Femur (tissue), 1 donor: ENCODE data around the gene ITPKB.

ENCODE experiments used
- DNase-seq: peaks from one replicate; pipeline ENCODE4 v3.0.0-alpha.2; 2017

The ITPKB gene

DNA sequence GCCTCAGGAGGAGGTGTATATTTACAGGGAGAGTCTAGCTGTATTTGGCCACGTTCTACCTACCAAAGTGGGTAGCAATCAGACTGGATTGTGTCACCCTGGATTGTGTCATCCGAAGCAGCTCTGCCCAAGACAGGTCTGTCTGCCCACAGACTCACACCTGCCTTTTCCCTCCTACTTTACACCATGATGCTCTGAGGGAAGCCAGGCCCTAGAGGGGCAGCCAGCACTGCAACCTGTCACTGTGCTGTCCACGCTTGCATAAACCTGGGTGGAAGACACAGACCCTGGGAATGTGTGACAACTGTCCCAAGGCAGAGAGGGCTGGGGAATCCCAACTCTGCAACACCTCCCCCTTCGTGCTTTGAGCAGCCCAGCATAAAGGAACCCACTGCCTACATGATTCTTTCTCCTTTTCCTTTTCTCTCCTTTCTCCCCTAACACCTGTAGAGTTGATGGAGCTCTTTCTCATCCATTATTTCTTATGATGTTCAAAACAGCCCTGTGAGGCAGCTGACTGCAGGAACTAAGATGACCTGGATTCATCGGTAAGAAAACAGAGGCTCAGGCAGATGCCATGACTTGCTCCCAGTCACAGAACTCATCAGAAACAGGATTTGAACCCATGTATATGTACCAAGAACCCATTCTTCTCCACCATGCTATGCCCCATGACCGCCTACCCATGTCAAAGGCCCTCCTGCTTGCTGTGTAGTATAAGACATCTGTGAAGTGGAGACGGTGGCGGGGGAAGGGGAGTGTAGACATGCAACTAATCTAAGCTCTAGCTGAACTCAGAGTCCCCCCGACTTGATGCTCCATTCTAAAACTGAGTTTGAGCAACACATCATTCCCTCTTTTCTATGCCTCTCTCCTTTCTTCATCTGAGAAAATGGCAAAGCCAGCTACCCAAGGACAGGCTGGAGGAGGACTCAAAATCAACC, 55.9 kb downstream of the ITPKB start:
- DNase-seq, result no peak

DNA sequence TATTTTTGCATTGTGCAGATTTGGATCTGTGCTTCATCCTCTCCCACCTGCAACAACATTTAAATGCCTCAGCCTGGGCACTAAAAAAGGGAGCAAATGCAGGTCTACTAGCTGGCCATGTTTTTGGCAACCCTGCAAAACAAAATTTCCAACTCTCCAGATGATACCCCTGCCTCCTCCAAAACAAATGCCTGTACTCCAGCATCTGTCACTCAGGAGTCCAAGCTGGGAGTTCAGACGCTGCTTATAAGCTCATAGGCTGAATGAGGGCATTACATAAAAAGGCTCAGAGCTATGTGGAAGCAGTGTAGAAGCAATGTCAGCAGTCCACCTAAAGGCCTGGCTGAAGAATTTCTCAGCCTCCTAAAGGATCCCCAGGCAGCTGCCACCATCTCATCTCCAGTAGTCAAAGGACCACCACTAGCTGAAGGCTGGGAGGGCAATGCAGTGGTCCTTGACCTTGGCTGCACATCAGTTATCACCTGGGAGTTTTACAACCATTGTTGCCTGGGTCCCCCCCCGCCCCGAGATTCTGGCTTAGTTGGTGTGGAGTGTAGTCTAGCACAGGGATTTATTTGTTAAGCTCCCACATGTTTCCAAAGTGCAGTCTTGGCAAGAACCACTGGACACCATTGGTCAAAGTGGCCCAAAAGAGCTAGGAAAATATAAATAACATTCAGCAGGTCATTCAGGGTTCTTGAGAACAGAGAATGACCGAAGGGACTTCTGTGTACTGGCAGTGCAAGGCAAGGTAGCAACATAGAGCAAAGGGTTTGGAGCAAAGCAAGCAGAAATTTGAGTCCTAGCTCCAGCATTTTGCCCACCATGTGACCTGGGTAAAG, 57.2 kb downstream of the ITPKB start:
- no peak for DNase-seq

DNA sequence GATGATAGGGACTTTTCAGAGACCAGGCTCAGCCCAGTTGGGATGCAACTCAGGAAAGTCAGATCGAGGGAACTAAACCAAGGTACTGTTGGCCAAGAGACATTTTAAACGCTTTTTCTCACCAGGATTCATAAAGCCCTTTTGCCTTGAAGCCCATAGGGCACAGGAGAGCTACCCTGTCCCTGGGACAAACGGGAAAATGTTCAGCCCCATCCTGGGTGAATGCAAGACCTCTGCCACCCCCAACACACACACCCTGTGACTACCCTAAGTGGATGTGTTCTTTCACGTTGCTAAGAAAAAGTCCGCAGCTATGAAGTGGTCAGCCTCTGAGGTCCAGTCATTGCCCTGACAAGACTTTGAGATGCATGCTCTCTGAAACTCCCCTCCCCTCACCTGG, 58.4 kb downstream of the ITPKB start:
- no peak for DNase-seq

DNA sequence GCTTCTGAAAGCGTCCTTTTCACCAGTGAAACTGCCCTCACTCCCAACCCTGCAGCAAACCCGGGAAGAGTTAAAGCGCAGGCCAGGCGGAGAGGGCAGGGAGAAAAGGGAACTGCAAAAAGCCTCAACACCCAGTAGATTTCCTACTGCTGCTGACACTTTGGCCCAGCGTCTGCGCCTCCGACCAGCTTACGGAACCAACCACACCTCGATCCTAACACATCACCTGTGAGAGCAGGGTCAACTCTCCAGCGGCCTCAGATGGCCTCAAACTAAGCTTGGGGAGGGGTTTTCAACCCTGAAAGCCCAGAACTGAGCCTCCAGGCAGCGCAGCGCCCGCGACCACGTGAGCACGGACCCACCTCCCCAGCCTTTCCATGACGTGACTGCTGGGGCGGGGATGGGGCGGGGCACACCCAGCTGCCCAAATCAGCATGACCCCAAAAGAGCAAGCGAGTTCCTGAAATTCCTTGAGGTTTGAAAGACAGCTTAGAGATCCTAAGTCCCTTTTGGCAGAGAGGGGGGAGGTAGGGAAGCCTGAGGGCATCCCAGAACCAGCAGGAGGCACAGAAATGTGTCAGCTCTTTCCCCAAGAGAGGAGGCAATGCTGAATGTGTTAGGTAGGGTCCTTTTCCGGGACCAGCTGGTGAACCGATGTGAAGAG, 59.1 kb downstream of the ITPKB start:
- DNase-seq, result peak; percentile 95

DNA sequence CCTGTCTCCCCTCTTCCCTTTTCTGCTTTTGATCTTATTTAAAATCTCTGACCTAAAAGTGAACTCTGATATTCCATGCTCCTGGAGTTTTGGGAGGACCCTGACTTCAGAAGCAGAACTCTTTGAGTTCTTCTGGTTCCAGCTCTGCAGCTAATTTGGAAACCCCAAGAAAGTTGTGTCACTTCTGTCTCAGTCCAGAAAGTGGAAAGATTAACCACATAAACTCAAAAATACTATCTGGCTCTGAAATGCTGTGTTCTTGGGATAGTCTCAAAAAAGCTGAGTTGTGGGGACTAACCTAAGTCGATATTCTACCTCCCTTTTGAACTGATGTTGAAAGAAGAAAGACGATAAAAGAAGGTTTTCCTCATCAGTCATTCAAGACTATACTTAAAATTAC, 59.8 kb downstream of the ITPKB start:
- DNase-seq, result no peak

DNA sequence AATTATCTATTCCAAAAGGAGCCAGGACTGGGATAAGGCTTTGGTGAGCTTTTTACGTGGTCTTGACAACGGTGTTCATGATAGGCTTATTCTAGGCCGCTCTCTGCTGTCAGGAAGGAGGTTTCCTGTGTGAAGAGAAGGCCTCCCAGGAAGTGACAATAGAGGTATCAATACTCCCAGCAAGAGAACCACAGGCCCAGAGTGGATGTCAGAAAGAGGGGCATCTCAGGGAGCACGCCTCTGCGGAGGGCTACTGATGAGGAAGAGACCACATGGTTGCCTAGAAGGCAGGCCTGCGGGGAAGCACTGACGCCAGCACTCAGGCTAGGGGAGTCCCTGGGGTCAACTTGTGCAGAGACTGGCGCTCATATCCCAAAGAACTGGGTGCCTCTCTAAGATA, 60.4 kb downstream of the ITPKB start:
- no peak for DNase-seq

DNA sequence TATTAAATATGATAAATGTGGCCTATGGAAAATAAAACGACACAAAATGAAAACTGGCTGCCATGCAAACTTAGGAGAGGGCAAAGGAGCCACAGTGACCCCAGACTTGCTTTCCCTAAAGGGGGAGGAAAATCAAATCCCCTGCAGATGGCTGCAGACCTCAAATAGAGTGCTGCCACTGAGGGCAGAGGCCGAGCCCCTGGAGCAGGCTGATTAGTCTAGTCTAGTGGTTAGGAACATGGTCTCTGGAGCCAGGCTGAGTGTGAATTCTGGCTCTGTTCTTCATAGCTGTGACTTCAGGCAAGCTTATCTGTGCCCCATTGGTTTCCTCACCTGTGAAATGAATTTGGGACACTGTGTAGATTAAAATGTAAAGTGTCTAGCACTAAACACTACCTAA, 60.8 kb downstream of the ITPKB start:
- DNase-seq, result no peak

DNA sequence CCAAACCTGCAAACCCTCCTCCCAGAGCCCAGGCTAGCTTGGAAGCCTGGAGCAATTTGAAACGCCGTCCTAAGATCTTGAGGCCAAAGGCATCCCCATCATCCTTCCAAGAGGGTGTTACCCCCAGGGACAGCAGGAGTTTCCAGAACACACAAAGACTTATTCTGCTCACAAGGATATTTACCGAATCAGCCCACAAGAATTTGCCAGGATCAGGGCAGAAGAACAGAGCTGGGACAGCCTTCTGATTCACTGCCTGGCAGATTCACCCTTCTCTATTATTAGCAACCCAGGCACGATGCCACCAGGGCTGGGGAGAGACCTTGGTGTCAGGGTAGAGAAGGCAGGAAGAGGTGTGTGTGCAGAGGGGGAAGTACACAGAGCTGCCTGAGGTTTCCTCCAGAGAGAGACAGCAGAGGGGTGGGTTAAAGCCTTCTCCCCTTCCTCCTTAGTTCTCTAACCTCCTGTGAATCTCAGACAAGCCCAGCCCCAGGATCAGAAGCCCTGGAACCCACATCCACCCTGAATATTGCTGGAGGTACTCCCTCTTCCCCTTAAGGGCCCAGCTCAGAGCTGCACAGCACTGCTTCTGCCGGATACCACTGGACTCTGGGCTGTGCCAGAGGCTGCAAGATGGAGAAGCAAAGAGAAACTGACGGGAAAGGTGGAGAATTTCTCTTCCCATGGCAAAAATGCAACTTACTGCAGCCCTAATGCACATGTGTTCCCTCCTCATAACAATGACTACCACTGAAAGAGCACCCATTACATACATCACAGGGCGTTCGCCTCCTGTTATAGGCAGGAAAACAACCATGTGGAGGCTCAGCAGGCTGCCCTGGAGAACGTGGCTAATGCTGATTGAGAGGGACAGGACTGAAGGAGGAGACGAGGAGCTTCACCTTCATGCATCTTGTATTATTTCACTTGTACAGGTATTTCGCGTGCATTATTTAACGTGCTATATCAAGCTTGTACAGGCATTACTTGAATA, 61.8 kb downstream of the ITPKB start:
- peak; percentile 87 for DNase-seq

DNA sequence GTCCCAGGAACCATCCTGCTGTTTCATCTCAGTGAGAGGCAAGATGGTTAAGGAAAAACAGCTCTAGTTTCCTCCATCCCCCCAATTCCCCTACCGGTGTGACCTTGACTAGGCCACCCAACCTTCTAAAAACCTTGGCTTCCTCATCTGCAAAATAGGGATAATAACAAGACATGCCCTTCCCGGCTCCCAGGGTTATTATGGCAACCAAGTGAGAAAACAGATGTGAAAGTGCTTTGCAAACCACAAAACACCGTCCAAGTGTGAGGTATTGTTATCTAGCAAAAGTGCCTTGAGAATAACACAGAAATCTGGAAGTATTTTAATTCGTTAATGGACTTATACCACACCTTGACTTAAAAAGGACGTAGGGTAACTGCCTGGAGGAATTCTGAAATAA, 62.7 kb downstream of the ITPKB start:
- no peak for DNase-seq

DNA sequence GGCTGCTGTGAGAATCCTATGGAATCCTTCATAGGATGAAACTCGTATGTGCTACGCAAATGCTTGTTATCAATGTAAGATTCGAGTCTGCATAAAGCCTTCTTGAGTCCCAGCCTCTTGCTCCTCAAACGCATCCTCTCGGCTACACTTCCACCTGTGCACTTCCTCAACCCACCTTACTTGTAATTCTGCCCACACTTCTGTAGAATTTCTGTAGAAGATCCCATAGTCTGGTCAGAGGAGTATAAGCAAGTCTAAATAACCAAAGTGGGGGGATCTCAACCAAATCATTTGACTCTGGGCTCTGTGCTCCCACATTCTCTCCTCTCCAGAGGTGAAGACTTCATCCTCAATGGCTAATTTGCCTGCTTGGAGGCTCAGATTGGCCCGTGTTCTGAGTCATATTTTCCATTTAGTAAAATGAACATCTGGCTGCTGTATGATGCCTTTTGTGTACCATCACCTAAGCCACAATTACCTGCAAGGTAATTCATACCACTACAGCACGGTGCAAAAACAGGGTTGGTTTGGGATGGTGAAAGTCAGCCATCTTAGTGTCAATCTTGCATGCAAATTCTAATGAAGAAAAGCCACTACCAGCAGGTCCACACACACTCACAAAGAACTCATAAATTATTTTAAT, 63.2 kb downstream of the ITPKB start:
- no peak for DNase-seq

DNA sequence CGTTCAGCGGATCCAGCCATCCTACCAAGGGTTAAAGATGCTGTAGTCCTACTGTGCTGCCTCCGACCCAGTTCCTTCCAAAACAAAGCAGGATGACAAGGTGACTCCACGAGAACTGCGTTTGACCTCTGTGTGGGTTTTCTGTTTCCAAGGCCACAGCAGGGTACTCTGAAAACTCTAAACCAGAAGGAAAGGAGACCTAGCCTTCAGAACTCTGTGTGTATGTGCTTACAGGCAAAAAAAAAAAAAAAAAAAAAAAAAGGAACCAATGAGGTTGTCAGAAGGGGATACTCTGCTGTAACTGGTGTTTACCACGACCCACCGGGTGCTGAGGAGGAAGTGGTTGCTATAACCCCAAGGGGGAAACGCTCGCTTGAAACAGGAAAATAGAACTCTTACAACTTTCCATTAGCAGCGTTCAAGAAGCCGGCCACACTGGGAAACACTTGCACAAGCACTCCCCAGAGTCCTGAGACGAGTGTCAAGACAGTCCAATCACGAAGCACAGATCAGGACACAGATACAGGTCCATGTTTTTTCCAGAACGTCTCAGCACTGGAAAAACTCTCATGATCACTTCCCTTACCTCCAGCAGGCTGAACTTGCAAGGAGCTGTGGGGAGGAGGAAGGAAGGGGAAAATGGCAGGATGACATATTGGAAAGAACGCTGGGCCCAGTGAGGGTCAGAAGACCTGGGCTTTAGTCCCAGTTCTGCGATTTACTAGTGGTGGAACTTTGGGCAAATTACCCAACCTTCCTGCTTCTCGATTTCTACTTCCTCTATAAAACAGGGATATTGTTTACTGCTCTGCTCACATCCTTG, 64.0 kb downstream of the ITPKB start:
- peak; percentile 81 for DNase-seq

DNA sequence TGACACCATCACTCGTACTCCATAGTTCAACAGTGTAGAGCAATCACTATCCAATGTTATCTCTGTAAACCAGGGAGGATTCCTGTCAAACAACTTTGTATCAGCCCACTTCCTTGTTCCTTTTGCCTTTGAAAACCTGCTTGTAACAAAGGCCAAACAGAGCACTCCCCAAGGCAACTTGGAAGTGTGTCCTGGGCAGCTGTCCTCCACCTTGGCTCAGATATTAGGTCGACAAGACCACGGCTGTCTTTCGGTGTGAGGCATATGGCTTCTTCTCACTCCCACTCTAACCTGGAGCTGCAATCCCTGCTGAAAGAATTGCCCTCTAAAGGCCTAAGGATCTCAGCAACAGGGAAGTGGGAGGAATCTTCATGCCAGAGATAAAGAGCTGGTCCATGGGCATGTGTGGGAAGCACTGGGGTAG, 66.7 kb downstream of the ITPKB start:
- no peak for DNase-seq

DNA sequence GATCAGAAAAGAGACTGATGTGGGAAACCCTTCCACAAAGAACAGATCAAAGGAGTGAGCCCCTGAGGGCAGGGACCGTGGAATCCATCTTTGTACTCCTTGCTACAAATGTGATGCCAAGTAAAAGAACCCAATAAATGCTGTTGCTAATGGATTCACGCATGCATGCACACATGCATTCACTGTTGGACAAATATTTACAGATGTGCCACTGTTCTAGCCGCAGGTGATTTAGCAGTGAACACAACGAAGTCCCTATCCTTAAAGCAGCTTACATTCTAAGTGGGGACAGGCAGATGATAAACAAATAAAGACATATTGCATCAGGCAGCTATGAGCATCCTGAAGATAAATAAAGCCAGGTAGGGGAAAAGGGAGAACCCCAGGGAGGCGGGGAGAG, 67.8 kb downstream of the ITPKB start:
- DNase-seq, result no peak

DNA sequence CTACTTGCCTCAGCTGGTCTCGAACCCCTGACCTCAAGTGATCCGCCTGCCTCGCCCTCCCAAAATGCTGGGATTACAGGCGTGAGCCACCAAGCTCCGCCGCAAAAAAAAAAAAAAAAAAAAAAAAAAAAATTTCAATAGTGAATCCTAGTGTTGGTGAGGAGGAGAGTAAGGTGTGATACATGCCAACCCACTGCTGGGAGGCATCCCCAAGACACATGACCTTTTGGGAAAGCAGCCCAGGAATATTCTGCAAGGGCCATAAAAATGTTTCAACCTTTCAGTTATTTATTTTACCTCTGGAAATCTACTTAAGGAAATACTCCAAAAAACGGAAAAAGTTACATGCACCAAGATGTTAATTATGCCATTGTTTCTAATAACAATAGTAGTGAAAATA, 69.0 kb downstream of the ITPKB start:
- no peak for DNase-seq

DNA sequence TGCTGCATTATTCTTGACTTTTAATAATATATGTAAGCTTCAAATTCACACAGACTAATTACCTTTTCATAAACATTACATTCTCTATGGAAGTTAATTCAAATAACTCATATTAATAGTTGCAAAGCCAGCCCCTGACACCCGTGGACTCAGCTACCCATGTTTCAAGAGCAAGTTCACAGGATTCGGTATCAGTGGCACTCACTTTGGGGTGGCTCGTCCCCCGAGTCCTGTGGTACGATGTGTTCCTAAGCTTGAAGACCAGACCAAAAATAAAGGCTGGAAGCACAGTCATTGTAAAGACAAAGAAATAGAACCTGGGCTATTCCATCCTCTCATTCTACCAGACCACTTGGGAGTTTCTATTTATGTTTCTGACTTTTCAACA, 70.9 kb downstream of the ITPKB start:
- DNase-seq, result no peak

DNA sequence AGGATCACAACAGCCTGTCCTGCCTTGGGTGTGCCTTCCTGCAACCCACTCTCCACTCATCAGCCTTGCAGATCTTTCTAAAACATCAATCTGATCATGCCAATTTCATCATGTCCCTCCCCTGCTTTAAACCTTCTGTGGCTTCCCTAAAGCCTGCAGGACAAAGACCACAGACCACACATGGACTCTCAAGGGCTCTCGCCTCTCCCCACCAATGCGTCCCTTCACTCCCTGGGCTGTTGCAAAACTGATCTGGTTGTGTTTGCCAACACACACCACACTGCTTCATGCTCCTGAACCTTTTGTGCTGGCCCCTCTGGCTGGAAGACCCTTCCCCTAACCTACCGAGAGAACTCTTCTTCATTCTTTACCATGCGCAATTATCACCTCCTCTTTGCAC, 72.4 kb downstream of the ITPKB start:
- no peak for DNase-seq

DNA sequence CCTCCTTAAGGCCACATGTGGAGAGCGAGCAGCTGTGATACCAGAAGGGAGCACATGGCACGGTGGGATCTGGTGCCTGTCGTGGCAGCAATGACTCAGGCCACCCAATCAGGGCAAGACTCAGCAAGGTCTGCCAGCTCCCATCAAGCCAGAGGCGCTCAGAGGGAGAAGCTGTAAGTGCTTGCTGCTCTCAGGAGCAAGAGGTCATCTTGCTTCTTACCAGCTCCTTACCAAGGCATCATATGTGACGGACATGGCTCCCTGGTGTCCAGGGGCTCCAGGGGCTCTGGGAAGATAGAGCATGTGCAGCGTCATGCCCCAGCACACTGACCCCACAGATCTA, 72.9 kb downstream of the ITPKB start:
- DNase-seq, result no peak

DNA sequence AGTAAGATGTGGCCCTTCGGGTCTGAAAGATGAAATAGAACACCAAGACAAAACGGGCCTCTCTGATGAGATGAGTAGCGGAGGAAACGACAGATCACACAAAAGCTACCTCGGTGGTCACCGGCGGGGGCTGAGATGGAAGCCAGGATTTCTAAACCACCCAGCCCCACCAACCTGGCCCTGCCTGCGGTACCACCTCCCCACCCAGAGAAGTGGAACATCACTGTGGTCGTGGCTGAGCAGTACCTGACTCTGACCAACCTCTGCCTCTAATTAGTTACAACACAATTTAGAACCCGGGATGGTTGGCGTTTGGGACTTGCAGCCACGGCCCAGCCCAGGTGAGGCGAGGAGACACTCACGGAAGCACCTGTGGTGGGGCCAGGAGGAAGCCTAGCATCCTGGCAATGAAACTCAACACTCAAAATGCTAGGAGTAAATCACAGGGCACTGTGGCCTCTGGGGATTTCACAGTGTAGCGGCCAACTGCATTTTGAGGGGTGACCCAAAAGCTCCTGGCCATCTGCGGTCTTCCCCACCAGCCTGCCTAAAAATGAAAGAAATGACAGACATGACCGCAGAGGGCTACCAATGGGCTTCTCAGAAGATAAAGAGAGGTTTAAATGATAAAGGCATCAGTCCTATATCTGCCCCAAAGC, 73.4 kb downstream of the ITPKB start:
- DNase-seq, result no peak

DNA sequence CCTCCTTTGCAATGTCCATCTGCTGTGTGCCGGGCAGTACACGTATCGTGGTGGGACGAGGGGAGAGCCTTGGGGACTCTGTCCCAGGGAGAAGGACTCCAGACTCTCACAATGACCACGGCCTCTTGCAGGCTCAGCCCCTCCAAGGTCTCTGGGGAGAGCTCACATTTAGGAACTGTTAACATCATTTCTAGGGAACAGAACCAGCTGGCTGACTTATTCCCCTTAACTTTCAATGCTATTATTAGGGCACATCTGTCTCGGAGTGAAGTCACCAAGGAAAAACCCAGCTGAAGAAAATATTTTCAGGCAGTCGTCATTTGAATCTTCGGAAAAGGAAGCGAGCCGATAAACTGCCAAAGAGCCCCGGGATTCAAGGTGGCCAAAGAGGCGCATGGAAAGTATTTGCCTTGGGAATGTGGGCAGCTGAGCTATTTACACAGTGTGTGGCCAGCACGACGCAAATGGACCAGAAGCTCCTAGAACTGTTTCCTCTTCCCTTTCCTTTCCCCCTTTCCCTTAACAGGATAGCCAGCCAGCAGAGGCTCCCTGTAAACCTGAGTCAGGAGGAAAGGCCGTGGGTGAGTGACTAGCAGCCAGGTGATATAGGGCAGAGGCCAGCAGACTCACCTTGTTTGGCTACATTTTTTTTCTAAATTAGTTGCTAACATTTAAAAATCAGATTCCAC, 74.5 kb downstream of the ITPKB start:
- DNase-seq, result peak; percentile 91

DNA sequence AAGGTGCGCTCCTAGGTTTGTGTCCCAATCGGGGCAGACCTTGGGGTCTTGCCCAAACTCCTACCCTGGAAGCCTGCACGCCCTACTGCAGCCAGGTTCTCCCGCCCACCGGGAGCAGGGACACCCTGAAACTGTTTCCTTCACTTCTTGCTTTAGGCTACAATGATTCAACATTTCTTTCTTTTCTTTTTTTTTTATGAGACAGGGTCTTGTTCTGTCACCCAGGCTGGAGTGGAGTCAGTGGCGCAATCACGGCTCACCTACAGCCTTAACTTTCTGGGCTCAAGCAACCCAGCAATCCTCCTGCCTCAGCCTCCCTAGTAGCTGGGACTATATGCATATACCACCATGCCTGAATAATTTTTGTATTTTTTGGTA, 75.8 kb downstream of the ITPKB start:
- DNase-seq, result no peak
